Stimulated activated CD8-positive, alpha-beta memory T cell treated with anti-CD3 and anti-CD28 coated beads, Interleukin-15, amount 100 ng/mL, for 48 hours (primary cell): ENCODE measurements around the gene LPA.
A peak's percentile ranks its signal among the peaks of the same experiment; 100 is the strongest.
"Not testable (repeated sequence)": the region's sequence is repeated elsewhere in the genome, so short reads cannot be mapped to it uniquely, and the experiment has no call there.

ENCODE experiments used
- DNase-seq, 2 donors: peaks; one replicate each; pipeline ENCODE4 v3.0.0-alpha.2; 2020; ENCODE audit warnings: low read depth in 2 of 2

The LPA gene

GRCh38 chr6:160661216-160661615, 2.9 kb downstream of the LPA start:
- DNase-seq: no peak

- no peak for DNase-seq
These were observed 4.5 kb downstream of the LPA start for GRCh38 chr6:160659562-160659961.

GRCh38 chr6:160634706-160635105, 29.4 kb downstream of the LPA start:
- no peak for DNase-seq

GRCh38 chr6:160595838-160596832, 67.9 kb downstream of the LPA start:
- no peak for DNase-seq

GRCh38 chr6:160595297-160595696, 68.8 kb downstream of the LPA start:
- DNase-seq: not testable (repeated sequence)

GRCh38 chr6:160586374-160586773, 77.7 kb downstream of the LPA start:
- no peak for DNase-seq

- no peak for DNase-seq
These were observed 80.3 kb downstream of the LPA start for GRCh38 chr6:160583794-160584193.

- no peak for DNase-seq
These were observed 82.7 kb downstream of the LPA start for GRCh38 chr6:160581406-160581805.

GRCh38 chr6:160578515-160578914, 85.6 kb downstream of the LPA start:
- DNase-seq: not testable (repeated sequence)

GRCh38 chr6:160573943-160574342, 90.1 kb downstream of the LPA start:
- no peak for DNase-seq

- not testable (repeated sequence) for DNase-seq
These were observed 92.9 kb downstream of the LPA start for GRCh38 chr6:160571201-160571600.

- DNase-seq: no peak
These were observed 119.3 kb downstream of the LPA start for GRCh38 chr6:160544802-160545201.

- no peak for DNase-seq
These were observed 128.8 kb downstream of the LPA start for GRCh38 chr6:160535270-160535669.

- DNase-seq: peak; percentile 11 to 19
These were observed 129.9 kb downstream of the LPA start for GRCh38 chr6:160534050-160534696.

GRCh38 chr6:160532315-160532714, 131.8 kb downstream of the LPA start:
- DNase-seq: no peak

GRCh38 chr6:160531826-160532225, 132.2 kb downstream of the LPA start:
- DNase-seq: no peak

- not testable (repeated sequence) for DNase-seq
These were observed 134.6 kb downstream of the LPA start for GRCh38 chr6:160529524-160529923.

GRCh38 chr6:160523223-160523622, 140.9 kb downstream of the LPA start:
- peak in 1 of 2 donors; percentile 10 for DNase-seq

- peak; percentile 49 to 60 for DNase-seq
These were observed 143.8 kb downstream of the LPA start for GRCh38 chr6:160520043-160520904.

GRCh38 chr6:160519603-160520042, 144.5 kb downstream of the LPA start:
- DNase-seq: no peak

GRCh38 chr6:160519133-160519532, 144.9 kb downstream of the LPA start:
- DNase-seq: no peak

- DNase-seq: no peak
These were observed 150.2 kb downstream of the LPA start for GRCh38 chr6:160513836-160514235.
